B cell (primary cell): ENCODE data around the gene FFAR4. TPM values are rescaled to one million over a fixed set of nuclear protein-coding genes. Genes with fewer than 3 reads are reported as not detected.

Experiments
- ATAC-seq: fragments of 200-7000 bp; cut with Tn5 transposase; one replicate; pipeline ENCODE4 v1.10.0; 2021; ENCODE audit warnings: low read depth, mild to moderate bottlenecking, moderate number of reproducible peaks, moderate library complexity
- CTCF ChIA-PET: fragments of 350-600 bp; sonication (Branson Sonifier 250); formaldehyde crosslinking; loops from one replicate; lab custom pipeline; 2021; ENCODE audit warnings: antibody characterized with exemption, inconsistent platforms; lab: Charles Lee
- POLR2A ChIA-PET: fragments of 350-600 bp; sonication (Branson Sonifier 250); formaldehyde crosslinking; loops from one replicate; lab custom pipeline; 2021; ENCODE audit warnings: antibody characterized with exemption; lab: Charles Lee
- DNase-seq: peaks from one replicate; pipeline ENCODE4 v3.0.0; 2013
- H2AFZ ChIP-seq: 2 replicates; pipeline ENCODE4 v1.6.1; 2012; ENCODE audit warnings: mild to moderate bottlenecking, low read depth, low read length; ENCODE audit not compliant: insufficient read depth, poor library complexity, severe bottlenecking
- H3K27ac ChIP-seq, 2 donors: 1 replicate in 1 of 2; 2 replicates in 1 of 2; pipeline ENCODE4 v1.5.1; 2012 to 2013; ENCODE audit warnings: low read length in 2 of 2, mild to moderate bottlenecking in 2 of 2, moderate library complexity in 1 of 2
- H3K27me3 ChIP-seq, 4 experiments: fragments of 200-600 bp in 1 of 4; sonication (generic) in 1 of 4; replicated peaks in 1 of 4; 1 replicate in 2 of 4; 2 replicates in 2 of 4; pipeline versions ENCODE4 v1.6.1 to v1.7.0; 2013 to 2016; ENCODE audit warnings: low read length in 3 of 4, mild to moderate bottlenecking in 2 of 4, mixed read lengths in 1 of 4, moderate library complexity in 1 of 4; ENCODE audit not compliant: insufficient read depth in 4 of 4, control insufficient read depth in 3 of 4; ENCODE audit errors: control extremely low read depth in 1 of 4
- H3K36me3 ChIP-seq, 2 experiments: replicated peaks in 1 of 2; 1 replicate in 1 of 2; 2 replicates in 1 of 2; pipeline versions ENCODE4 v1.6.1 to v1.7.1; 2013; ENCODE audit warnings: low read length in 1 of 2; ENCODE audit not compliant: insufficient read depth in 2 of 2, control insufficient read depth in 1 of 2; ENCODE audit errors: control extremely low read depth in 1 of 2, extremely low read depth in 1 of 2
- H3K4me1 ChIP-seq, 2 donors: fragments of 200-600 bp in 1 of 2; sonication (generic) in 1 of 2; 1 replicate in 1 of 2; 2 replicates in 1 of 2; pipeline versions ENCODE4 v1.5.1 to v1.6.1; 2013 to 2017; ENCODE audit warnings: low read length in 2 of 2; ENCODE audit not compliant: control insufficient read depth in 2 of 2, insufficient read depth in 2 of 2
- H3K4me2 ChIP-seq: replicated peaks from 2 replicates; pipeline ENCODE3; 2012; ENCODE audit warnings: mild to moderate bottlenecking, low read depth, low read length; ENCODE audit not compliant: poor library complexity, severe bottlenecking
- H3K4me3 ChIP-seq, 5 experiments: fragments of 200-600 bp in 1 of 5; sonication (generic) in 1 of 5; 1 replicate in 3 of 5; 2 replicates in 2 of 5; pipeline versions ENCODE4 v1.5.1 to v1.7.0; 2011 to 2016; ENCODE audit warnings: low read length in 4 of 5, mild to moderate bottlenecking in 4 of 5, low read depth in 2 of 5, control low read depth in 1 of 5, moderate library complexity in 1 of 5; ENCODE audit not compliant: insufficient read depth in 1 of 5; ENCODE audit errors: control extremely low read depth in 1 of 5, extremely low read depth in 1 of 5
- H3K79me2 ChIP-seq: fragments of 200-600 bp; sonication (generic); one replicate; pipeline ENCODE4 v1.6.0; 2016; ENCODE audit warnings: low read length; ENCODE audit not compliant: control insufficient read depth, insufficient read depth
- H3K9ac ChIP-seq: fragments of 200-600 bp; sonication (generic); 2 replicates; pipeline ENCODE4 v1.6.1; 2017; ENCODE audit warnings: mild to moderate bottlenecking, low read length, moderate library complexity
- H3K9me3 ChIP-seq, 3 donors: one replicate each; pipeline versions ENCODE4 v1.6.1 to v1.7.1; 2013; ENCODE audit warnings: low read length in 2 of 3; ENCODE audit not compliant: control insufficient read depth in 2 of 3, insufficient read depth in 1 of 3; ENCODE audit errors: control extremely low read depth in 1 of 3
- H4K20me1 ChIP-seq: 2 replicates; pipeline ENCODE4 v1.6.0; 2012; ENCODE audit warnings: mild to moderate bottlenecking, low read length; ENCODE audit not compliant: insufficient read depth, control insufficient read depth, poor library complexity, severe bottlenecking
- H3K27ac Mint-ChIP-seq: one replicate; pipeline ENCODE4 v1.8.0; 2021; ENCODE audit warnings: mixed read lengths
- H3K27me3 Mint-ChIP-seq: one replicate; pipeline ENCODE4 v1.8.0; 2021; ENCODE audit warnings: mixed read lengths
- H3K4me1 Mint-ChIP-seq: one replicate; pipeline ENCODE4 v1.8.0; 2021; ENCODE audit warnings: mixed read lengths
- H3K4me3 Mint-ChIP-seq: one replicate; pipeline ENCODE4 v1.8.0; 2021; ENCODE audit warnings: mixed read lengths
- H3K9me3 Mint-ChIP-seq: one replicate; pipeline ENCODE4 v1.8.0; 2022; ENCODE audit warnings: mixed read lengths; ENCODE audit not compliant: insufficient read depth
- CTCF ChIP-seq: fragments of 200-600 bp; IDR thresholded peaks from one replicate; pipeline ENCODE4 v1.8.0; 2022; ENCODE audit warnings: antibody characterized with exemption, mild to moderate bottlenecking
- EZH2 ChIP-seq: IDR thresholded peaks from 2 replicates; pipeline ENCODE4 v1.6.1; 2012; ENCODE audit warnings: borderline replicate concordance, low read depth, mild to moderate bottlenecking, moderate library complexity, low read length; ENCODE audit not compliant: insufficient read depth, poor library complexity, severe bottlenecking
- WGBS: methylation state at CpG from one replicate; pipeline ENCODE4 v1.1.5; 2013; ENCODE audit warnings: missing lambda C conversion rate; ENCODE audit not compliant: insufficient coverage; 5-methylcytosine and 5-hydroxymethylcytosine counted together
- intact Hi-C: fragments of 100-400 bp; cut with micrococcal nuclease; formaldehyde crosslinking; loops from one replicate; pipeline ENCODE4 v1.10.0; 2022
- polyA plus RNA-seq: library from polyadenylated mRNA; depleted of rRNA; stranded (reverse); fragments of >200 nt; gene quantifications from 2 replicates; pipeline ENCODE4 v1.2.3, GENCODE V29; 2012
- total RNA-seq, 2 donors: library from RNA; stranded (reverse); fragments of 120-200 nt in 1 of 2; gene quantifications; 1 replicate in 1 of 2; 2 replicates in 1 of 2; pipeline versions ENCODE4 v1.2.3 to v1.2.4, GENCODE V29; 2013 to 2022

The FFAR4 gene
- total and polyA plus RNA-seq, 2 donors (not counting 1 experiment from before 2014, with no cell fraction given) = not detected

GRCh38 chr10:93560541-93560940, 5.9 kb upstream of the FFAR4 start:
- no peaks in the 10 kb centered on the region for H3K9me3 Mint-ChIP-seq
- intact Hi-C loops = no loop called here
- ATAC-seq (no peak), DNase-seq (no peak)
- H3K4me1 Mint-ChIP-seq = no peaks in the 10 kb centered on the region
- WGBS = 90% methylated on average over 4 of the region's 6 CpGs
- no peak overlapping the region for H3K4me3 ChIP-seq
- H3K4me2 ChIP-seq = no peak overlapping the region
- no peaks in the 10 kb centered on the region for H3K36me3 ChIP-seq
- H3K4me3 Mint-ChIP-seq = no peak overlapping the region
- no peak overlapping the region for H2AFZ ChIP-seq
- peaks cover 0 to 3% (median 0%) of the 10 kb centered on the region in 4 experiments for H3K27me3 ChIP-seq
- no peaks in the 10 kb centered on the region for H3K79me2 ChIP-seq
- H3K4me1 ChIP-seq = no peaks in the 10 kb centered on the region
- no peaks in the 10 kb centered on the region for H4K20me1 ChIP-seq
- TF ChIP-seq EZH2 = no peak
- no peak for TF ChIP-seq CTCF
- no peaks in the 10 kb centered on the region for H3K9me3 ChIP-seq
- H3K27ac Mint-ChIP-seq = no peak overlapping the region
- no peak overlapping the region for H3K27ac ChIP-seq
- ChIA-PET POLR2A (no interaction called here), CTCF (no interaction called here)
- H3K9ac ChIP-seq = no peak overlapping the region
- peaks cover 27% of the 10 kb centered on the region for H3K27me3 Mint-ChIP-seq

- Mint-ChIP-seq H3K27me3 (peaks cover 52% of the 10 kb centered on the region), H3K4me3 (no peak overlapping the region), H3K27ac (no peak overlapping the region), H3K4me1 (no peaks in the 10 kb centered on the region), H3K9me3 (no peaks in the 10 kb centered on the region)
- no peak overlapping the region for H3K27ac ChIP-seq
- ATAC-seq (no peak), DNase-seq (no peak)
- no peaks in the 10 kb centered on the region for H3K9me3 ChIP-seq
- H3K79me2 ChIP-seq = no peaks in the 10 kb centered on the region
- 75% methylated on average over 2 of the region's 3 CpGs for WGBS
- no peaks in the 10 kb centered on the region for H4K20me1 ChIP-seq
- no peak overlapping the region for H2AFZ ChIP-seq
- intact Hi-C loops = no loop called here
- no peaks in the 10 kb centered on the region for H3K4me1 ChIP-seq
- ChIA-PET CTCF (interaction anchor here (1.9 kb wide), 1 partner anchor 11 kb away, joined by 5 read pairs; no protein-coding TSS in a partner anchor), POLR2A (no interaction called here)
- TF ChIP-seq CTCF = no peak
- TF ChIP-seq EZH2 = no peak
- H3K36me3 ChIP-seq = no peaks in the 10 kb centered on the region
- no peak overlapping the region for H3K4me2 ChIP-seq
- peaks cover 0 to 28% (median 8%) of the 10 kb centered on the region in 4 experiments for H3K27me3 ChIP-seq
- no peak overlapping the region for H3K9ac ChIP-seq
- H3K4me3 ChIP-seq = no peak overlapping the region
Measured at GRCh38 chr10:93565446-93565845, 1.0 kb upstream of the FFAR4 start.
